Hematopoietic multipotent progenitor cell treated with erythropoietin and hydrocortisone succinate and interleukin-3 and kit ligand, for 4 days (in vitro differentiated cells): ENCODE results near the gene APOM.
A peak's percentile ranks its signal among the peaks of the same experiment; 100 is the strongest.

Source experiments
- DNase-seq: peaks from one replicate; pipeline ENCODE4 v3.0.0-alpha.2; 2015

The APOM gene

GRCh38 chr6:31681135-31681671 is 25.5 kb downstream of the APOM start:
- DNase-seq = peak; percentile 80

GRCh38 chr6:31683591-31683990 is 27.9 kb downstream of the APOM start:
- no peak for DNase-seq

GRCh38 chr6:31686483-31686882 is 30.8 kb downstream of the APOM start:
- peak; percentile 76 for DNase-seq

GRCh38 chr6:31687321-31687720 is 31.6 kb downstream of the APOM start:
- no peak for DNase-seq

- no peak for DNase-seq
Observed at GRCh38 chr6:31687860-31688693, 32.4 kb downstream of the APOM start.

- DNase-seq = peak; percentile 33
Observed at GRCh38 chr6:31689249-31690110, 33.8 kb downstream of the APOM start.

- DNase-seq = peak; percentile 71
Observed at GRCh38 chr6:31690231-31691077, 34.8 kb downstream of the APOM start.

- DNase-seq = no peak
Observed at GRCh38 chr6:31691078-31691463, 35.4 kb downstream of the APOM start.

GRCh38 chr6:31691564-31692108 is 35.9 kb downstream of the APOM start:
- no peak for DNase-seq

GRCh38 chr6:31692353-31692752 is 36.7 kb downstream of the APOM start:
- DNase-seq = no peak

- no peak for DNase-seq
Observed at GRCh38 chr6:31692886-31693285, 37.2 kb downstream of the APOM start.

GRCh38 chr6:31693535-31693934 is 37.8 kb downstream of the APOM start:
- DNase-seq = no peak

GRCh38 chr6:31697555-31697954 is 41.9 kb downstream of the APOM start:
- DNase-seq = no peak

GRCh38 chr6:31700740-31701401 is 45.2 kb downstream of the APOM start:
- DNase-seq = no peak

- DNase-seq = peak; percentile 51
Observed at GRCh38 chr6:31701666-31702404, 46.1 kb downstream of the APOM start.

GRCh38 chr6:31702405-31702818 is 46.7 kb downstream of the APOM start:
- peak; percentile 62 for DNase-seq

GRCh38 chr6:31702819-31703716 is 47.4 kb downstream of the APOM start, which contains the start of gene ABHD16A:
Gene ABHD16A, minus strand, starts transcription at chr6:31703324. Its CDS starts 43 bp downstream, at chr6:31703281.
- DNase-seq = peak; percentile 100

- no peak for DNase-seq
Observed at GRCh38 chr6:31705931-31706330, 50.2 kb downstream of the APOM start.

GRCh38 chr6:31706599-31706998 is 50.9 kb downstream of the APOM start, which contains the start of gene LY6G6F:
Gene LY6G6F, plus strand, starts transcription at chr6:31706866. Its CDS starts 41 bp downstream, at chr6:31706907.
- no peak for DNase-seq

- DNase-seq = no peak
Observed at GRCh38 chr6:31707701-31708100, 52.0 kb downstream of the APOM start.
